Measurements from ENCODE around the gene AGTPBP1. TPM values are rescaled to one million over a fixed set of nuclear protein-coding genes. Genes with fewer than 3 reads are reported as not detected.

Gene AGTPBP1
- total RNA-seq (2022; extraction: Qiagen RNA extraction; ENCODE audit: low read depth): 4.3 to 9.7 TPM (median 7.6 TPM) in 5 replicates

DNA sequence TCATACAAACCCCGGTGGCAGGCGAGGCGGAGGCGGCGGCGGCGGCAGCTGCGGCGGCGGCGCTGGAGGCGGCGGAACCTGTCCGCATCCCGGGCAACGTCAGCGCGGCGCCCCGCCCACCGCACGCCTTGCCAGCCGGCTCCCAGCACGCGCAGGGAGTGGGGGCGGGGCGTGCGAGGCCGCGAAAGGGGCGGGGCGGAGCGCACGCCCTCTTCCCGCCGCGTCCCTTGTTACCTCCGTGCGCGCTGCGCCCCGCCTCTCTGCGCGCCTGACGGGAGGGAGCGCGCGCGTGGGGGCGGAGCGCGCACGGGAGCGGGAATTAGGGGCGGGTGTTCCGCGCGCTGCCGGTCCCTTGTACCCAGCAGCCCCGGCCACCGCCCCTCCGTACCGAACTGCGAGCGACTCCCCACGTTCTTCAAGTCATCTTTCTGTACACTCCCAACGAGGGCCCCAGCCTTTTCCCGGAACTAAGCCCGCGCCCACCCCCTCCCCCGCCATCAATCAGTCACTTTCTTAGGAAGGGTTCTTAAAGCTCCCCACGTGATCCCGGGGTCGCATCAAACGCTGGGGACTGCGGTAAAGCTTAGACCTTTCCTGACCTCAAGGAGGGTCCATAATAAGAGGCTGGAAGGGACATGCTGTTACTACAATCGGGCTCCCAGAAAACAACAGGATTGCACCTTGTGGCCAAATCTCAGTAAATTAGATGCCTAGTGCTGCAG, at the start of gene AGTPBP1:
TSS of gene AGTPBP1 (minus strand) at position 80 of the 722 bp plus-strand sequence. CDS start 29,421 bp downstream, outside the sequence.

Other genes starting within 250 kb of the AGTPBP1 start
- gene NAA35, start 199.2 kb upstream of the AGTPBP1 start, total RNA-seq (2022; extraction: Qiagen RNA extraction; ENCODE audit: low read depth): 20.4 to 27.5 TPM (median 27.1 TPM) in 5 replicates